HG02870 (cell line): ENCODE data around the gene LRRC27.
"Not testable (repeated sequence)": the region's sequence is repeated elsewhere in the genome, so short reads cannot be mapped to it uniquely, and the experiment has no call there.

Experiments used
- ATAC-seq: cut with Tn5 transposase; IDR thresholded peaks from one replicate; pipeline ENCODE4 v1.9.1; 2021; ENCODE audit warnings: mild to moderate bottlenecking, moderate library complexity; ENCODE audit not compliant: unreplicated experiment

Gene LRRC27

GRCh38 chr10:132313865-132314264 lies 18.1 kb upstream of the LRRC27 start:
- ATAC-seq, result no peak

- ATAC-seq, result no peak
Measured at GRCh38 chr10:132314336-132314735, 17.7 kb upstream of the LRRC27 start.

- ATAC-seq, result not testable (repeated sequence)
Measured at GRCh38 chr10:132314881-132315280, 17.1 kb upstream of the LRRC27 start.

- ATAC-seq, result no peak
Measured at GRCh38 chr10:132316133-132316532, 15.9 kb upstream of the LRRC27 start.

GRCh38 chr10:132317477-132317876 lies 14.5 kb upstream of the LRRC27 start:
- not testable (repeated sequence) for ATAC-seq

GRCh38 chr10:132319853-132320653 lies 11.9 kb upstream of the LRRC27 start:
- ATAC-seq, result peak; percentile 98

- no peak for ATAC-seq
Measured at GRCh38 chr10:132320654-132321469, 11.1 kb upstream of the LRRC27 start.

- no peak for ATAC-seq
Measured at GRCh38 chr10:132321726-132322125, 10.3 kb upstream of the LRRC27 start.

GRCh38 chr10:132322586-132323048 lies 9.4 kb upstream of the LRRC27 start:
- ATAC-seq, result no peak

GRCh38 chr10:132324186-132324585 lies 7.8 kb upstream of the LRRC27 start:
- no peak for ATAC-seq

- peak; percentile 55 for ATAC-seq
Measured at GRCh38 chr10:132326344-132326889, 5.6 kb upstream of the LRRC27 start.

GRCh38 chr10:132326925-132327324 lies 5.1 kb upstream of the LRRC27 start:
- no peak for ATAC-seq

- ATAC-seq, result no peak
Measured at GRCh38 chr10:132328106-132328505, 3.9 kb upstream of the LRRC27 start.

GRCh38 chr10:132328738-132329137 lies 3.3 kb upstream of the LRRC27 start:
- ATAC-seq, result no peak

GRCh38 chr10:132329565-132330485 lies 2.2 kb upstream of the LRRC27 start:
- ATAC-seq, result no peak

- no peak for ATAC-seq
Measured at GRCh38 chr10:132330486-132330833, 1.5 kb upstream of the LRRC27 start.

GRCh38 chr10:132332433-132332754 lies 401 bp downstream of the LRRC27 start:
- peak; percentile 57 for ATAC-seq

- ATAC-seq, result no peak
Measured at GRCh38 chr10:132333386-132333785, 1.4 kb downstream of the LRRC27 start.

GRCh38 chr10:132334631-132335188 lies 2.7 kb downstream of the LRRC27 start:
- ATAC-seq, result no peak
